Left renal pelvis (tissue), 4 donors: ENCODE measurements around the gene HSP90AA1. TPM values are rescaled to one million over a fixed set of nuclear protein-coding genes. Genes with fewer than 3 reads are reported as not detected.
"Not testable (repeated sequence)": the region's sequence is repeated elsewhere in the genome, so short reads cannot be mapped to it uniquely, and the experiment has no call there.

Experiments
- DNase-seq, 4 donors: peaks; one replicate each; pipeline ENCODE4 v3.0.0-alpha.2; 2013; ENCODE audit warnings: low read depth in 4 of 4, low spot score in 3 of 4
- polyA plus RNA-seq, 4 donors: library from polyadenylated mRNA; unstranded; fragments of 120-200 nt; gene quantifications; one replicate each; pipeline ENCODE4 v1.2.1, GENCODE V29; 2013; ENCODE audit not compliant: insufficient read length in 4 of 4

Gene HSP90AA1
- polyA plus RNA-seq, 4 donors, result 424 to 884 (median 751) TPM

GRCh38 chr14:102095231-102095870 lies 8.5 kb upstream of the HSP90AA1 start:
- no peak for DNase-seq

GRCh38 chr14:102094101-102094500 lies 7.3 kb upstream of the HSP90AA1 start:
- no peak for DNase-seq

- no peak for DNase-seq
Measured at GRCh38 chr14:102092806-102093205, 6.0 kb upstream of the HSP90AA1 start.

- DNase-seq, result no peak
Measured at GRCh38 chr14:102090713-102091112, 3.9 kb upstream of the HSP90AA1 start.

GRCh38 chr14:102089621-102090343 lies 2.9 kb upstream of the HSP90AA1 start:
- DNase-seq, result no peak

- peak in 2 of 4 donors; percentile 48 to 51 for DNase-seq
Measured at GRCh38 chr14:102088012-102088792, 1.4 kb upstream of the HSP90AA1 start.

GRCh38 chr14:102087762-102088011 lies 843 bp upstream of the HSP90AA1 start:
- DNase-seq, result no peak

GRCh38 chr14:102086709-102086971 lies 204 bp downstream of the HSP90AA1 start:
- DNase-seq, result no peak

GRCh38 chr14:102085948-102086708 lies 716 bp downstream of the HSP90AA1 start:
- DNase-seq, result no peak

- no peak for DNase-seq
Measured at GRCh38 chr14:102085488-102085887, 1.4 kb downstream of the HSP90AA1 start.

- DNase-seq, result no peak
Measured at GRCh38 chr14:102084931-102085330, 1.9 kb downstream of the HSP90AA1 start.

GRCh38 chr14:102084522-102084921 lies 2.3 kb downstream of the HSP90AA1 start:
- DNase-seq, result not testable (repeated sequence)

GRCh38 chr14:102081231-102082080 lies 5.4 kb downstream of the HSP90AA1 start:
- DNase-seq, result no peak

- DNase-seq, result no peak
Measured at GRCh38 chr14:102080183-102081080, 6.4 kb downstream of the HSP90AA1 start.

GRCh38 chr14:102079700-102079979 lies 7.2 kb downstream of the HSP90AA1 start:
- no peak for DNase-seq

- no peak for DNase-seq
Measured at GRCh38 chr14:102078831-102079699, 7.8 kb downstream of the HSP90AA1 start.

GRCh38 chr14:102078361-102078791 lies 8.5 kb downstream of the HSP90AA1 start:
- not testable (repeated sequence) for DNase-seq

GRCh38 chr14:102077382-102077709 lies 9.5 kb downstream of the HSP90AA1 start:
- DNase-seq, result no peak

- DNase-seq, result no peak
Measured at GRCh38 chr14:102075155-102075554, 11.7 kb downstream of the HSP90AA1 start.
